ENCODE results near the gene IQSEC1.

IQSEC1 gene

DNA sequence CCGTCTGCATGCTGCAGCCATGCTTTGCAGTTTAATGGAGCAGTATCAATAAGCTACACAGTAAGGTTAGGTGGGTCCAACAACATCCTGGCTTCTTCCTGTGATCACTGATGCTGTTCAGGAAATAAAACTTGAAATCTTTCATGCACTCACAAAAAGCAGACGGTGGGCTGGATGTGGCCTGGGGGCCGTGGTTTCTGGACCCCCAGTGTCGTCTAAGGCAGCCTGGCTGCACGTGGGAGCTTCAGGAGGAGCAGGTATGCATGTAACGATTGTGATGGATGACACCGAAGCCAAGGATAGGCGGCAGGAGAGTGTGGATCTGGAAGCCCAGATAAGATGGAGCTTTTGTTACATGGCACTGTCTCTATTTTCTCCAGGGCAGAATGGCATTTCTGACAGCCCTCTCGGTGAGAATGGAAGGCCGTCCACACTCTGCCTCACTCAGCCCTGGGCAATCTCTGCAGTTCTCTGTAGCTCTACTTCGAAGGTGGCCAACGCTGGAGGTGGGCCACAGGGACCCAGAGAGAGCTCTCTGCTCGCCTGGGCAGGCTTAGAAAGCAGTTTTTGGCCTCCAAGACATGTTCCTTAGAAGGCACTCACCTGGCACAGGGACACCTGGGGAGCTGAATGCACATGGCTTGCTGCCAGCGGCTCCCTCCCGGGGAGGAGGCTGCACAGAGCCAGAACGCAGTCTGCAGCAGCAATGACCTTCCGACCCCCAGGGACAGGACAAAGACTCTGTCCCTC is 46.4 kb upstream of the IQSEC1 start:
- no peak for DNase-seq (ENCODE audit: low read depth, low spot score)
- H3K4me3 ChIP-seq (ENCODE audit: low read depth, low read length): no peak overlapping the region
- in situ Hi-C loops (cut with HindIII; ENCODE audit: low sequenced_read_pairs): no loop called here
- TF ChIP-seq, protein P1, sequence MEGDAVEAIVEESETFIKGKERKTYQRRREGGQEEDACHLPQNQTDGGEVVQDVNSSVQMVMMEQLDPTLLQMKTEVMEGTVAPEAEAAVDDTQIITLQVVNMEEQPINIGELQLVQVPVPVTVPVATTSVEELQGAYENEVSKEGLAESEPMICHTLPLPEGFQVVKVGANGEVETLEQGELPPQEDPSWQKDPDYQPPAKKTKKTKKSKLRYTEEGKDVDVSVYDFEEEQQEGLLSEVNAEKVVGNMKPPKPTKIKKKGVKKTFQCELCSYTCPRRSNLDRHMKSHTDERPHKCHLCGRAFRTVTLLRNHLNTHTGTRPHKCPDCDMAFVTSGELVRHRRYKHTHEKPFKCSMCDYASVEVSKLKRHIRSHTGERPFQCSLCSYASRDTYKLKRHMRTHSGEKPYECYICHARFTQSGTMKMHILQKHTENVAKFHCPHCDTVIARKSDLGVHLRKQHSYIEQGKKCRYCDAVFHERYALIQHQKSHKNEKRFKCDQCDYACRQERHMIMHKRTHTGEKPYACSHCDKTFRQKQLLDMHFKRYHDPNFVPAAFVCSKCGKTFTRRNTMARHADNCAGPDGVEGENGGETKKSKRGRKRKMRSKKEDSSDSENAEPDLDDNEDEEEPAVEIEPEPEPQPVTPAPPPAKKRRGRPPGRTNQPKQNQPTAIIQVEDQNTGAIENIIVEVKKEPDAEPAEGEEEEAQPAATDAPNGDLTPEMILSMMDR (IDR thresholded peaks at IDR 0.05; ENCODE audit: low read depth, low read length): no peak

DNA sequence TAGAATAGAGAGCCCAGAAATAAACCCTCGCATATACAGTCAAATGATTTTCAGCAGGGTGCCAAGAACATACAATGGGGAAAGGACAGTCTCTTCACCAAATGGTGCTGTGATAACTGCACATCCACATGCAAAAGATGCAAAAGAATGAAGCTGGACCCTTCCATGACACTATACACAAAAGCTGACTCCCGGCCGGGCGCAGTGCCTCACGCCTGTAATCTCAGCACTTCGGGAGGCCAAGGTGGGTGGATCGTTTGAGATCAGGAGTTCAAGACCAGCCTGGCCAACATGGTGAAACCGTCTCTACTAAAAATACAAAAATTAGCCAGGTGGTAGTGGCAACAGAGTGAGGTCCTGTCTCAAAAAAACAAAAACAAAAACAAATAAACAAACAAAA is 43.2 kb upstream of the IQSEC1 start:
- in situ Hi-C loops (cut with HindIII; ENCODE audit: low sequenced_read_pairs): no loop called here
- DNase-seq (ENCODE audit: low read depth, low spot score): no peak
- no peak overlapping the region for H3K4me3 ChIP-seq (ENCODE audit: low read depth, low read length)
- TF ChIP-seq, protein P1 (IDR thresholded peaks at IDR 0.05; ENCODE audit: low read depth, low read length): no peak

DNA sequence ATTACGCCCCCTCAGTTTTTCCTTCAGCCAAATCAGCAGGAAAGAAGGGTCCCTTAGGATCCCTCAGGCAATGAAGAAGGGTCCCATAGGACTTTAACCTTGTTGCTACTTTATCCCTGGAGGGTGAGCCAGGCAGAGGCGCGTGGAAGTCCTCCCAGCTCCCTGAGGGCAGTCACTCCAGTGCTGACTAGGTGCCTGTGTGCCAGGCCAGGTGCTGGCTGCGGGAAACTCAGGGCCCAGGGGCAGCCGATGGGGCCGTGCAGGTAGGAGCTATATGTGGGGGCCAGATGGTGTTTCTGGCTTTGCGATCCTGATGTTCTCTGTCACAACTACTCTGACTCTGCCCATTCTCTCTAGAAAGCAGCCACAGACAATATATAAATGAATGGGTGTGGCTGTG is 42.8 kb upstream of the IQSEC1 start:
- TF ChIP-seq, protein P1 (IDR thresholded peaks at IDR 0.05; ENCODE audit: low read depth, low read length): no peak
- H3K4me3 ChIP-seq (ENCODE audit: low read depth, low read length): no peak overlapping the region
- DNase-seq (ENCODE audit: low read depth, low spot score): no peak
- in situ Hi-C loops (cut with HindIII; ENCODE audit: low sequenced_read_pairs): no loop called here

GRCh38 chr3:13115576-13115910 is 42.3 kb upstream of the IQSEC1 start:
- TF ChIP-seq, protein P1 (IDR thresholded peaks at IDR 0.05; ENCODE audit: low read depth, low read length): no peak
- in situ Hi-C loops (cut with HindIII; ENCODE audit: low sequenced_read_pairs): no loop called here
- DNase-seq (ENCODE audit: low read depth, low spot score): no peak
- no peak overlapping the region for H3K4me3 ChIP-seq (ENCODE audit: low read depth, low read length)

DNA sequence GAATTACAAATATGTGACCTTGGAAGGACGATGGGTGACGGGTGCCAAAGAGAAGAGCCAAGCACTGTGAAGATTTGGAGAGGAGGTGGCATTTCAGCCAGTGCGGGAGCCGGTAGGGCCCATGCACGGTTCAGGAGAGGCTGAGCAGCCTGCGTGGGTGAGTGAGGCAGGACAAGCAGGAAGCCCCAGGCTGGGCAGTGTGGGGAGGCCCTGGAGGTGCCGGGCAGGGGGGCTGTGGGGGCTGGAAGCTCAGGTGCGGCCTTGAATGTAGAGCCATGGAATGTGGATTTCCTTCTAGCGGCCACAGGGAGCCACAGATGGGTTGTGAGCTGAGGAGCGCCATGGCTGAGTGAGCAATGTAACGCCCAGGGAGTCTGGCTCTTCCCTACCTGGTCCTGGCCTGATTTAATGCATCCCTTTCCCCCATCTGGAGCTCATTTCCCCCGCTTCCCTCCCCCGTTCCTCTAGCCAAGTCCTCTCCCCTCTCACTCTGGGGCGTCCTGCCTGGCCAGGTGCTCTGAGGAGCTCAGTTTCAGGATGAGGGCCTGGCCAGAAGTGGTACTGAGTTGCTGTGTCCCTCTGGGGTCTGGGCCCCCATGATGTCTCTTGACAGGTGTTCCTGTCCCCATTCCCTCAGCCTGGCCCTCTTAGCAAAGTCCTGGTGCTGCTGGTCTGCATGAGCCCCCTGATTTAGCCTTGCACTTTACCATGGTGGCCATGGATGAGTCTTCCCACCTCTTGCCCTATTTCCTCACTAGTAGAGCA is 41.8 kb upstream of the IQSEC1 start:
- TF ChIP-seq, protein P1 (IDR thresholded peaks at IDR 0.05; ENCODE audit: low read depth, low read length): no peak
- no peak overlapping the region for H3K4me3 ChIP-seq (ENCODE audit: low read depth, low read length)
- in situ Hi-C loops (cut with HindIII; ENCODE audit: low sequenced_read_pairs): no loop called here
- DNase-seq (ENCODE audit: low read depth, low spot score): no peak

DNA sequence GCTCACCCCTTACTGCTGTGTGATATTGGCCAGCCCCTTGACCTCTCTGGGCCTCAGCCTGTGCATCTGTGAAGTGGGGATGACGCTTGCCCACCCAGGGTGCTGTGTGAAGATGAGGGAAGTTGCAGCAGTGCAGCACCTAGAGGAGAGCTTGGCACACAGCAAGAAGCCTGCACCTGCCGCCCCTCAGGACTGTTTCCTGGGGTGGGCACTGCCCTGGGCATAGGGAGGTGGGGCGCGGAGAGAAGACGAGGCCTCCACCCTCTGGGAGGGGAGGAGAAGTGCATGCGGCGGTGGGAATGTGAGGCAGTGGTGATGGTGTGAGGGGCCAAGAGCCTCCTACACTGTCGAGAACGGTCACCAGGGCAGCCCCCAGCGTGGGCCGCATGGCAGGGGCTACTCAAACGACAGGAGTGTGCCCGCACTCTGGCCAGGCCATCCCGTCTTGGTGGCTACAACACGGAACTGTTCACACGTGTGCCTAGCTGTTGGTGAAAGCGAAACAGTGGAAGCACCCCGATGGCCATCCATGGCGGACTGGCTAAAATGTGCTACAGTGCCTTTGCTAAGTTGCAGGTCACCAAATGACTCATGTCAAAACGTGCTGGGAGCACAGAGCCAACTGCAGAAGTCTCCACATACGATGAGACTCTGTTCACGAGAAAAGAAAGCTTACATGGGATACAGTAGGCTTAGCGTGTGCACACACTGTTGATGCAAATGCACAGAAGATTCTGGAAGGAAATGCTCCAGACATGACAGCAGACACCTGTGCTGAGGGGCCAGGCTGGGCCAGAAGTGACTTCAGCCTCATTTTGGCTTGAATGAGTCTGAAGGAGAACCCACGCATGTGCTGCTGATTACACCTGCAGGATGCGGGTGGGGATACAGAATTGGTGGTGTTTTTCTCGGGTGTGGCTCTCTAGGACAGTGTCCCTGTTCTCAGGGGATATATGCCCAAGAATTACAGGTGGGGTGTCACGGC is 40.4 kb upstream of the IQSEC1 start:
- DNase-seq (ENCODE audit: low read depth, low spot score): no peak
- in situ Hi-C loops (cut with HindIII; ENCODE audit: low sequenced_read_pairs): no loop called here
- TF ChIP-seq, protein P1 (IDR thresholded peaks at IDR 0.05; ENCODE audit: low read depth, low read length): no peak
- H3K4me3 ChIP-seq (ENCODE audit: low read depth, low read length): no peak overlapping the region

Data from astrocyte of the spinal cord (primary cell).